DOHH2 (cell line): Measurements from ENCODE around the gene CDIPT.

Experiments
- H3F3A ChIP-seq: fragments of 200-600 bp; sonication (generic), shearing (Covaris generic); 2 replicates; pipeline ENCODE4 v1.6.0; 2016; ENCODE audit warnings: antibody characterized with exemption, mild to moderate bottlenecking; ENCODE audit not compliant: control insufficient read depth, insufficient read depth
- H3K27ac ChIP-seq: fragments of 200-600 bp; sonication (generic); 2 replicates; pipeline ENCODE4 v1.5.1; 2014; ENCODE audit warnings: low read depth, mild to moderate bottlenecking, low read length, moderate library complexity
- H3K27me3 ChIP-seq: fragments of 200-600 bp; sonication (generic); 2 replicates; pipeline ENCODE4 v1.6.1; 2014; ENCODE audit warnings: mild to moderate bottlenecking, low read length, mixed read lengths; ENCODE audit not compliant: control insufficient read depth
- H3K36me3 ChIP-seq: fragments of 200-600 bp; sonication (generic); 2 replicates; pipeline ENCODE4 v1.6.1; 2014; ENCODE audit warnings: mild to moderate bottlenecking, low read length, moderate library complexity, mixed read lengths; ENCODE audit not compliant: control insufficient read depth
- H3K4me1 ChIP-seq: fragments of 200-600 bp; sonication (generic); 2 replicates; pipeline ENCODE4 v1.6.1; 2014; ENCODE audit warnings: mild to moderate bottlenecking, low read length, mixed read lengths; ENCODE audit not compliant: control insufficient read depth
- H3K4me2 ChIP-seq: fragments of 200-600 bp; sonication (generic); 2 replicates; pipeline ENCODE4 v1.6.0; 2014; ENCODE audit warnings: mild to moderate bottlenecking, low read length, moderate library complexity
- H3K4me3 ChIP-seq: fragments of 200-600 bp; sonication (generic); 2 replicates; pipeline ENCODE4 v1.5.1; 2014; ENCODE audit warnings: mild to moderate bottlenecking, low read length, mixed read lengths
- H3K79me2 ChIP-seq: fragments of 200-600 bp; sonication (generic); 2 replicates; pipeline ENCODE4 v1.6.1; 2014; ENCODE audit warnings: mild to moderate bottlenecking, low read length, mixed read lengths; ENCODE audit not compliant: control insufficient read depth
- H3K9me2 ChIP-seq: fragments of 200-600 bp; sonication (generic); replicated peaks from 2 replicates; pipeline ENCODE4 v1.6.1; 2014; ENCODE audit warnings: mild to moderate bottlenecking, low read length, mixed read lengths; ENCODE audit not compliant: control insufficient read depth
- H3K9me3 ChIP-seq: fragments of 200-600 bp; sonication (generic); 2 replicates; pipeline ENCODE4 v1.6.1; 2014; ENCODE audit warnings: antibody characterized with exemption, low read length, mixed read lengths; ENCODE audit not compliant: control insufficient read depth, insufficient read depth
- H4K20me1 ChIP-seq: fragments of 200-600 bp; sonication (generic); 2 replicates; pipeline ENCODE4 v1.6.0; 2014; ENCODE audit warnings: low read depth, mild to moderate bottlenecking, antibody characterized with exemption, low read length, moderate library complexity; ENCODE audit not compliant: control insufficient read depth, insufficient read depth
- CTCF ChIP-seq: fragments of 200-600 bp; sonication (generic); IDR thresholded peaks from one replicate; pipeline ENCODE4 v1.5.1; 2014; ENCODE audit warnings: antibody characterized with exemption, mild to moderate bottlenecking, low read depth, low read length; ENCODE audit not compliant: poor library complexity, severe bottlenecking
- EZH2phosphoT487 ChIP-seq: fragments of 200-600 bp; sonication (generic); IDR thresholded peaks from 2 replicates; pipeline ENCODE4 v1.6.1; 2017; ENCODE audit warnings: borderline replicate concordance, mild to moderate bottlenecking, antibody characterized with exemption, low read length, moderate library complexity, mixed read lengths

CDIPT gene

GRCh38 chr16:29816694-29817441, 46.2 kb downstream of the CDIPT start:
- H3F3A ChIP-seq: peaks cover 5% of the 10 kb centered on the region; the same call in 1 of the 2 replicates
- peaks cover 49% of the 10 kb centered on the region for H3K36me3 ChIP-seq
- H3K4me2 ChIP-seq: peak overlapping the region; percentile 98
- peak overlapping the region; percentile 89 for H3K27ac ChIP-seq
- peak; percentile 51 for TF ChIP-seq CTCF
- TF ChIP-seq EZH2phosphoT487: no peak
- H3K27me3 ChIP-seq: no peaks in the 10 kb centered on the region
- H3K4me3 ChIP-seq: peak overlapping the region; percentile 93
- H3K4me1 ChIP-seq: peaks cover 77% of the 10 kb centered on the region
- no peaks in the 10 kb centered on the region for H3K9me2 ChIP-seq
- peaks cover 20% of the 10 kb centered on the region; the same call in 1 of the 2 replicates for H4K20me1 ChIP-seq
- peaks cover 49% of the 10 kb centered on the region for H3K79me2 ChIP-seq
- no peaks in the 10 kb centered on the region for H3K9me3 ChIP-seq

GRCh38 chr16:29815793-29816693, 47.0 kb downstream of the CDIPT start, which contains the start of gene PAGR1:
Gene PAGR1 (plus strand): TSS chr16:29816152. CDS start chr16:29816526, 374 bp downstream.
- Histone ChIP-seq H3F3A (peaks cover 5% of the 10 kb centered on the region), H3K79me2 (peaks cover 46% of the 10 kb centered on the region), H3K4me3 (peak within 1 kb of the TSS; percentile 93), H3K4me1 (peaks cover 80% of the 10 kb centered on the region), H3K36me3 (peaks cover 41% of the 10 kb centered on the region), H3K4me2 (peak within 1 kb of the TSS; percentile 98), H3K9me3 (no peaks in the 10 kb centered on the region), H3K27me3 (no peaks in the 10 kb centered on the region), H3K27ac (peak within 1 kb of the TSS; percentile 89), H3K9me2 (no peaks in the 10 kb centered on the region), H4K20me1 (peaks cover 15% of the 10 kb centered on the region; the same call in 1 of the 2 replicates)
- no peak for TF ChIP-seq EZH2phosphoT487
- TF ChIP-seq CTCF: peak; percentile 86

GRCh38 chr16:29815032-29815721, 47.8 kb downstream of the CDIPT start:
- H3K4me2 ChIP-seq: peak overlapping the region; percentile 98
- no peaks in the 10 kb centered on the region for H3K27me3 ChIP-seq
- peak overlapping the region; percentile 93 for H3K4me3 ChIP-seq
- H3K79me2 ChIP-seq: peaks cover 38% of the 10 kb centered on the region
- no peaks in the 10 kb centered on the region for H3K9me2 ChIP-seq
- H3K36me3 ChIP-seq: peaks cover 39% of the 10 kb centered on the region
- no peaks in the 10 kb centered on the region for H3K9me3 ChIP-seq
- H4K20me1 ChIP-seq: peaks cover 15% of the 10 kb centered on the region; the same call in 1 of the 2 replicates
- H3K4me1 ChIP-seq: peaks cover 80% of the 10 kb centered on the region
- peak overlapping the region; percentile 89 for H3K27ac ChIP-seq
- peaks cover 13% of the 10 kb centered on the region for H3F3A ChIP-seq
- no peak for TF ChIP-seq EZH2phosphoT487
- TF ChIP-seq CTCF: no peak
